ENCODE data around the gene OSMR.

GRCh38 chr5:38878391-38879077, 32.7 kb downstream of the OSMR start:
- TF ChIP-seq CTCF (IDR thresholded peaks at IDR 0.05) = no peak
- TF ChIP-seq POLR2A (IDR thresholded peaks at IDR 0.05) = no peak

Measured in esophagus squamous epithelium (tissue), 4 donors.